HUES6 (cell line): ENCODE data around the gene SRC.
A peak's percentile ranks its signal among the peaks of the same experiment; 100 is the strongest.

Source experiments
- H3K27ac ChIP-seq: 2 replicates; pipeline ENCODE4 v1.7.0; 2013; ENCODE audit warnings: low read depth, mild to moderate bottlenecking, low read length, inconsistent platforms
- H3K27me3 ChIP-seq: 2 replicates; pipeline ENCODE4 v1.6.1; 2013; ENCODE audit warnings: low read length; ENCODE audit not compliant: control insufficient read depth, insufficient read depth
- H3K36me3 ChIP-seq: 2 replicates; pipeline ENCODE4 v1.6.1; 2013; ENCODE audit warnings: low read length; ENCODE audit not compliant: control insufficient read depth, insufficient read depth
- H3K4me1 ChIP-seq: 2 replicates; pipeline ENCODE4 v1.6.1; 2013; ENCODE audit warnings: low read length; ENCODE audit not compliant: control insufficient read depth, insufficient read depth
- H3K4me3 ChIP-seq: 2 replicates; pipeline ENCODE4 v1.5.1; 2013; ENCODE audit warnings: low read depth, low read length
- H3K9ac ChIP-seq: one replicate; pipeline ENCODE4 v1.6.1; 2013; ENCODE audit warnings: mild to moderate bottlenecking, low read length
- H3K9me3 ChIP-seq: 2 replicates; pipeline ENCODE4 v1.6.1; 2013; ENCODE audit warnings: low read depth, low read length; ENCODE audit not compliant: control insufficient read depth, insufficient read depth

Gene SRC

GRCh38 chr20:37345339-37346235, at the start of gene SRC:
Gene SRC, plus strand, starts transcription at chr20:37346140. Its CDS starts 38,014 bp downstream, at chr20:37384154.
- peaks cover 18% of the 10 kb centered on the region; the same call in 1 of the 2 replicates for H3K36me3 ChIP-seq
- H3K9ac ChIP-seq, result peak within 1 kb of the TSS; percentile 77
- H3K4me3 ChIP-seq, result peak within 1 kb of the TSS; percentile 69
- no peaks in the 10 kb centered on the region for H3K27me3 ChIP-seq
- no peaks in the 10 kb centered on the region for H3K9me3 ChIP-seq
- peaks cover 39% of the 10 kb centered on the region for H3K4me1 ChIP-seq
- H3K27ac ChIP-seq, result no peak within 1 kb of the TSS

- no peak overlapping the region for H3K9ac ChIP-seq
- peaks cover 22% of the 10 kb centered on the region for H3K4me1 ChIP-seq
- no peak overlapping the region for H3K27ac ChIP-seq
- H3K27me3 ChIP-seq, result no peaks in the 10 kb centered on the region
- H3K4me3 ChIP-seq, result no peak overlapping the region
- H3K9me3 ChIP-seq, result peaks cover 16% of the 10 kb centered on the region
- H3K36me3 ChIP-seq, result peaks cover 39% of the 10 kb centered on the region
These were observed 49.6 kb upstream of the SRC start for GRCh38 chr20:37296371-37296770.

- peaks cover 22% of the 10 kb centered on the region for H3K4me1 ChIP-seq
- no peaks in the 10 kb centered on the region for H3K27me3 ChIP-seq
- no peak overlapping the region for H3K9ac ChIP-seq
- no peak overlapping the region for H3K27ac ChIP-seq
- no peak overlapping the region for H3K4me3 ChIP-seq
- peaks cover 41% of the 10 kb centered on the region for H3K36me3 ChIP-seq
- peaks cover 13% of the 10 kb centered on the region for H3K9me3 ChIP-seq
These were observed 48.7 kb upstream of the SRC start for GRCh38 chr20:37297066-37297736.

- peaks cover 5% of the 10 kb centered on the region for H3K9me3 ChIP-seq
- no peak overlapping the region for H3K9ac ChIP-seq
- no peak overlapping the region for H3K27ac ChIP-seq
- peaks cover 22% of the 10 kb centered on the region for H3K4me1 ChIP-seq
- peaks cover 40% of the 10 kb centered on the region for H3K36me3 ChIP-seq
- no peak overlapping the region for H3K4me3 ChIP-seq
- H3K27me3 ChIP-seq, result no peaks in the 10 kb centered on the region
These were observed 47.6 kb upstream of the SRC start for GRCh38 chr20:37298190-37298939.

DNA sequence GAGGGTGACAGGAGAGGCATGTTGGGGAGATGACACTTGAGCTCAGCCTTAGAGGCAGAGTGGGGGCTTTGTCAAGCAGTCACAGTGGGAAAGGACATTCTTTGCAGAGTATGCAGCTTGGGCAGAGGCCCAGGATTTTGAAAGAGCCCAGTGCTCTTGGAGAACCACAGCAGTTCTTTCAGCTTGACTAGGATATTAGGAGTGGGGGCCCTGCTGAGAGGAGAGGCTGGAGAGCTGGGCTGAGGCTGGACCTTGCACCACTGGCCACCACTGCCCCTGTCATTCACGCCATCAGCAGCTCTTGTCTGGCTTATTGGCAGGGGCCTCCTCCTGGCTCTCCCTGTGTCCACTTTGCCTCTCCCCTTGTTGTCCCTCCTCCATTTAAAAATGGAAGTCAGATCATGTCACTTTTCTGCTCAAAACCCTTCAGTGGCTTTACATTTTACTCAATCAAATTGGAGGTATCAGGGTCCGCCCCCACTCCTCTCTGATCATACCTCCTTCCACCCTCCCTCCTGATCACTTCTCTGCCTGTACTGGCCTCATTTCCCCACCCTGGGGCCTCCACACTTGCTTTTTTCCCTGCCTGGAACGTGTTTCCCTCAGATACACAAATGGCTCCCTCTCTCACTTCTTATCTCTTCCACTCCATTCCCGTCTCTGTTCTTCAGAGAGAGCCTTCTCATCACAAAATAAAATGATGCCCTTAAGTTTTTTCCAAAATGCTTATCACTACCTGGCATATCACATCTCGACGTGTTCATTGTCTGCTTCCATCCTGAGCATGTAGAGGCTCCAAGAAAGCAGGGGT, 46.0 kb upstream of the SRC start:
- Histone ChIP-seq H3K4me1 (peaks cover 18% of the 10 kb centered on the region), H3K27ac (no peak overlapping the region), H3K27me3 (no peaks in the 10 kb centered on the region), H3K36me3 (peaks cover 51% of the 10 kb centered on the region), H3K9ac (no peak overlapping the region), H3K9me3 (no peaks in the 10 kb centered on the region), H3K4me3 (no peak overlapping the region)

DNA sequence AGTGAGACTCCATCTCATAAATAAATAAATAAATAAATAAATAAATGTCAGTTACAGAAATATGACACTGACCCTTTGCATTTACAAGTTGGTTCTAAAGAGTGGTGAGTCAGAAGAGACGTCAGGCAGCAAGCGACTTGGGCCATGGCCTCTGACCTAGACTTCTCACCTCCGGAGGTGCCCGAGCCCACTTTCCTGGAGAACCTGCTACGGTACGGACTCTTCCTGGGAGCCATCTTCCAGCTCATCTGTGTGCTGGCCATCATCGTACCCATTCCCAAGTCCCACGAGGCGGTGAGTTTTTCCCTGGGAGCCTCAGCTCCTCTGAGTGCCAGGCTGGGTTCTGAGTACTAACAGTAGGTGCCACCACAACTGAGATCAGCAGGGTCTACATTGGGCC, 44.8 kb upstream of the SRC start:
- Histone ChIP-seq H3K27me3 (no peaks in the 10 kb centered on the region), H3K4me1 (peaks cover 12% of the 10 kb centered on the region; the same call in 1 of the 2 replicates), H3K36me3 (peaks cover 51% of the 10 kb centered on the region)

DNA sequence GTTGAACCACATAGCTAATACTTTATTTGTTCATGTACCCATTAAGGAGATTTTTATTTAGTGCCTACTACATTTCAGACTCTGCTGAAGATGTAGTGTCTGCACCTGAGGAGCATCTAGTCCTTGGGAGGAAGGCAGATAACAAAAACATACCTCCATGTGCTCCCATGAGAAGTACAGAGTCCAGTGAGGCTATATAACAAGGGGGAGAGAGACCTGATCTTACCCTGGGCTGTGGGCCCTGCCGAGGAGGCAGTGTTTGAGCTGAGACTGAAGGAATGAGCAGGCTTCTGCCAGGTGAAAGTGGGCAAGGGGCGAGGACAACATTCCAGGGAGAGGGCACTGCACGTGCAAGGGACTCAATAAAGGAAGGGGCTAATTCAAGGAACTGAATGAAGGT, 44.4 kb upstream of the SRC start:
- Histone ChIP-seq H3K27ac (no peak overlapping the region), H3K27me3 (no peaks in the 10 kb centered on the region), H3K36me3 (peaks cover 53% of the 10 kb centered on the region), H3K9ac (no peak overlapping the region), H3K4me3 (no peak overlapping the region), H3K4me1 (peaks cover 11% of the 10 kb centered on the region; the same call in 1 of the 2 replicates), H3K9me3 (no peaks in the 10 kb centered on the region)

More for the DNA sequence above, 44.8 kb upstream of the SRC start:
- H3K27ac ChIP-seq, result no peak overlapping the region
- no peak overlapping the region for H3K9ac ChIP-seq
- H3K4me3 ChIP-seq, result no peak overlapping the region
- H3K9me3 ChIP-seq, result no peaks in the 10 kb centered on the region

GRCh38 chr20:37302981-37303380, 43.0 kb upstream of the SRC start:
- H3K27me3 ChIP-seq, result no peaks in the 10 kb centered on the region
- H3K36me3 ChIP-seq, result peaks cover 58% of the 10 kb centered on the region
- no peak overlapping the region for H3K27ac ChIP-seq

DNA sequence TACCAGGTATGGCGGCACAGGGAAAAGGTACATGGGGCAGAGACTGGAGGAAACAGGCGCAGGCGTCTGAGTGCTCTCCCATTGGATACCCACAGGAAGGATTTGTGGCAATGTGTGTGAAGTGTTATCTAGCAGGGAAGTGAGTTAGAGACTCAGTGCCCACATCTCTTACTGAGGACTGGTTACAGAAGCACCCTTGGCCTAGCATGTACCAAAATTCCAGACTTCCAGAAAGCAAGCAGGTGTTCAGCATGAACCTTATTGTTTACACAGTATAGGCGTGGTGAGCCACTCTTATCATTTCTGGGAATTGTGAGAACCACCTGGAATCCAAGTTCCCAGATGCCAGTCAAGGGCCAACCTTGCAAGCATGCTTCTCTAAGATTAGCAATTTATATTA, 42.3 kb upstream of the SRC start:
- H3K9ac ChIP-seq, result no peak overlapping the region
- H3K36me3 ChIP-seq, result peaks cover 65% of the 10 kb centered on the region
- peaks cover 8% of the 10 kb centered on the region; the same call in 1 of the 2 replicates for H3K4me1 ChIP-seq

More at GRCh38 chr20:37302981-37303380, 43.0 kb upstream of the SRC start:
- Histone ChIP-seq H3K4me1 (peaks cover 8% of the 10 kb centered on the region; the same call in 1 of the 2 replicates), H3K9me3 (no peaks in the 10 kb centered on the region), H3K9ac (no peak overlapping the region), H3K4me3 (no peak overlapping the region)

GRCh38 chr20:37305079-37305478, 40.9 kb upstream of the SRC start:
- Histone ChIP-seq H3K4me3 (no peak overlapping the region), H3K9me3 (no peaks in the 10 kb centered on the region), H3K27ac (no peak overlapping the region), H3K9ac (no peak overlapping the region), H3K27me3 (no peaks in the 10 kb centered on the region), H3K36me3 (peaks cover 66% of the 10 kb centered on the region), H3K4me1 (peaks cover 10% of the 10 kb centered on the region; the same call in 1 of the 2 replicates)

More for the DNA sequence above, 42.3 kb upstream of the SRC start:
- Histone ChIP-seq H3K27ac (no peak overlapping the region), H3K9me3 (no peaks in the 10 kb centered on the region), H3K27me3 (no peaks in the 10 kb centered on the region), H3K4me3 (no peak overlapping the region)
